Adrenal gland (tissue), 12 donors: ENCODE results near the gene INPP4B. TPM values are rescaled to one million over a fixed set of nuclear protein-coding genes. Genes with fewer than 3 reads are reported as not detected.

Experiments
- DNase-seq, 7 donors: peaks; one replicate each; pipeline ENCODE4 v3.0.0-alpha.2; 2019 to 2020
- H3K27ac ChIP-seq, 5 donors: fragments of 200-600 bp; sonication (generic) in 4 of 5; 1 replicate in 3 of 5; 2 replicates in 2 of 5; pipeline versions ENCODE4 v1.5.1 to v1.8.0; 2016 to 2020; ENCODE audit warnings: mild to moderate bottlenecking in 1 of 5
- H3K27me3 ChIP-seq: fragments of 200-600 bp; 2 replicates; pipeline ENCODE4 v1.8.0; 2021
- H3K36me3 ChIP-seq, 2 donors: fragments of 200-600 bp; replicated peaks in 1 of 2; 1 replicate in 1 of 2; 2 replicates in 1 of 2; pipeline versions ENCODE4 v1.5.1 to v1.8.0; 2018 to 2022
- H3K4me1 ChIP-seq, 2 donors: fragments of 200-600 bp; replicated peaks in 1 of 2; 1 replicate in 1 of 2; 2 replicates in 1 of 2; pipeline versions ENCODE4 v1.5.1 to v1.8.0; 2018 to 2021
- H3K4me3 ChIP-seq, 4 donors: fragments of 200-600 bp; sonication (generic) in 3 of 4; one replicate each; pipeline ENCODE4 v1.5.1; 2016 to 2018
- H3K9me3 ChIP-seq, 3 donors: fragments of 200-600 bp; sonication (generic) in 1 of 3; replicated peaks in 1 of 3; 1 replicate in 2 of 3; 2 replicates in 1 of 3; pipeline versions ENCODE4 v1.5.1 to v1.8.0; 2016 to 2021
- CTCF ChIP-seq, 6 experiments: fragments of 450-650 bp in 4 of 6; fragments of 200-600 bp in 2 of 6; sonication (generic) in 1 of 6; IDR thresholded peaks; 1 replicate in 5 of 6; 2 replicates in 1 of 6; pipeline versions ENCODE4 v1.5.1 to v1.8.0; 2016 to 2021; ENCODE audit warnings: antibody characterized with exemption in 6 of 6, mild to moderate bottlenecking in 2 of 6, moderate library complexity in 1 of 6
- POLR2A ChIP-seq, 2 donors: fragments of 450-650 bp; IDR thresholded peaks; one replicate each; pipeline ENCODE4 v1.6.1; 2017; ENCODE audit warnings: antibody characterized with exemption in 2 of 2, mild to moderate bottlenecking in 2 of 2, moderate library complexity in 1 of 2
- WGBS, 4 donors: extraction: QIAGEN DNeasy Blood & Tissue Kit in 2 of 4; methylation state at CpG; one replicate each; pipeline versions ENCODE4 v1.1.5 to v1.1.7; 2013 to 2017; 5-methylcytosine and 5-hydroxymethylcytosine counted together
- intact Hi-C, 2 donors: fragments of 100-400 bp; cut with DNase I; formaldehyde crosslinking; loops; one replicate each; pipeline versions ENCODE4 v1.14.1 to v1.15.0; 2022 to 2023
- polyA plus RNA-seq, 3 donors: library from polyadenylated mRNA; stranded (reverse); fragments of 200-250 nt in 2 of 3; fragments of 350-450 nt in 1 of 3; fragmentation: Illumina TruSeq in 1 of 3; extraction: RNeasy Lipid Tissue Mini Kit (QIAGEN cat#74804) in 1 of 3; gene quantifications; one replicate each; pipeline ENCODE4 v1.2.3, GENCODE V29; 2013 to 2014
- total RNA-seq, 9 donors: library from RNA; depleted of rRNA in 4 of 9; stranded (reverse); fragments of >200 nt in 4 of 9; fragments of 120-200 nt in 1 of 9; fragmentation: NEBNext Ultra II Directional in 1 of 9; extraction: Animal tissue kit (Norgen Biotek cat#: 25700) in 1 of 9; gene quantifications; one replicate each; pipeline versions ENCODE4 v1.1.0 to v1.2.4, GENCODE V29; 2013 to 2023
- donor health status: healthy with polysubstance abuse.
- donor health status: Bipolar disorder and iron deficiency.
- donor health status: DM: yes; HTN: yes; CAD: no.
- donor health status: DM: no; HTN: no; CAD: no.
- donor health status: DM: no; HTN: no; CAD: no.
- donor health status: DM: yes; HTN: yes; CAD: no.

The INPP4B gene
- total and polyA plus RNA-seq, 12 donors: 2.2 to 21.6 (median 11.8) TPM

- intact Hi-C loops: no loop called here
- Histone ChIP-seq H3K27ac (no peak overlapping the region), H3K27me3 (no peaks in the 10 kb centered on the region), H3K4me1 (no peaks in the 10 kb centered on the region), H3K9me3 (no peaks in the 10 kb centered on the region), H3K4me3 (no peak overlapping the region), H3K36me3 (no peaks in the 10 kb centered on the region)
- no peak for DNase-seq
- WGBS, 4 donors: 87 to 94% (median 92%) methylated on average over 2 of the region's 2 CpGs
- TF ChIP-seq POLR2A (IDR thresholded peaks at IDR 0.05): no peak
- no peak for TF ChIP-seq CTCF (IDR thresholded peaks at IDR 0.05)
Measured at GRCh38 chr4:142762280-142762679, 83.8 kb downstream of the INPP4B start.

GRCh38 chr4:142752202-142752786 lies 93.8 kb downstream of the INPP4B start:
- H3K4me3 ChIP-seq: no peak overlapping the region
- DNase-seq: no peak
- TF ChIP-seq CTCF (IDR thresholded peaks at IDR 0.05) (no peak), POLR2A (IDR thresholded peaks at IDR 0.05) (no peak)
- no peaks in the 10 kb centered on the region for H3K9me3 ChIP-seq
- H3K36me3 ChIP-seq: no peaks in the 10 kb centered on the region
- H3K27ac ChIP-seq: no peak overlapping the region
- no peaks in the 10 kb centered on the region for H3K27me3 ChIP-seq
- H3K4me1 ChIP-seq: no peaks in the 10 kb centered on the region
- intact Hi-C loops: no loop called here
- 54 to 67% (median 61%) methylated on average over 6 of the region's 6 CpGs for WGBS, 4 donors

- DNase-seq: peak in 1 of 7 donors; percentile 7
- H3K27ac ChIP-seq: no peak overlapping the region
- H3K36me3 ChIP-seq: no peaks in the 10 kb centered on the region
- intact Hi-C loops: no loop called here
- no peak overlapping the region for H3K4me3 ChIP-seq
- TF ChIP-seq CTCF (IDR thresholded peaks at IDR 0.05) (no peak), POLR2A (IDR thresholded peaks at IDR 0.05) (no peak)
- no peaks in the 10 kb centered on the region for H3K27me3 ChIP-seq
- H3K9me3 ChIP-seq: no peaks in the 10 kb centered on the region
- H3K4me1 ChIP-seq: no peaks in the 10 kb centered on the region
Measured at GRCh38 chr4:142743121-142743825, 102.8 kb downstream of the INPP4B start.

- Histone ChIP-seq H3K27me3 (no peaks in the 10 kb centered on the region), H3K36me3 (no peaks in the 10 kb centered on the region), H3K4me3 (no peak overlapping the region), H3K4me1 (no peaks in the 10 kb centered on the region), H3K27ac (no peak overlapping the region), H3K9me3 (no peaks in the 10 kb centered on the region)
- intact Hi-C loops: no loop called here
- no peak for TF ChIP-seq POLR2A (IDR thresholded peaks at IDR 0.05)
- no peak for TF ChIP-seq CTCF (IDR thresholded peaks at IDR 0.05)
- no peak for DNase-seq
- WGBS, 4 donors: 73 to 85% (median 78%) methylated on average over 1 of the region's 1 CpG
Measured at GRCh38 chr4:142741995-142742394, 104.1 kb downstream of the INPP4B start.
